ENCODE results near the gene MAN1B1.
A peak's percentile ranks its signal among the peaks of the same experiment; 100 is the strongest.

The MAN1B1 gene

GRCh38 chr9:137082222-137082924, 4.4 kb upstream of the MAN1B1 start:
- no peak for TF ChIP-seq CTCF (IDR thresholded peaks at IDR 0.05; ENCODE audit: unreplicated experiment in 3 of 3)
- peaks cover 5% of the 10 kb centered on the region for H3K4me1 Mint-ChIP-seq

DNA sequence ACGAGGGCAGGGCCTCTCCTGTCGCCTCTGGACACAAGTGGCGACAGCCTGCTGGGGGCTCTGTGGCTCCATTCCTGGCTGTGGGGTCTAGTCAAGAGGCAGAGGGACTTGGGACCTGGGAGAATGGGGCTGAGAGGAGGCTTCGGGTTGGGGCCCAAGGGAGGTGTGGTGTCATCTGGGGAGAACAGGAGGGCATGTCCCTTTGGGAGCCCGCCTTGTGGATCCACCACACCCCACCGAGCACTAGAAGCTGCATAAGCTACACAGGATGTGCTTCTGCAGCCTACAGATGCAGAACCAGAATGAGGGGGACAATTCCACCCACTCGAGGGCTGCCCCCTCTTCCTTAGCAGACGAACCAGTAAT, 3.9 kb upstream of the MAN1B1 start:
- peaks cover 10% of the 10 kb centered on the region for H3K4me1 Mint-ChIP-seq
- no peaks in the 10 kb centered on the region for H3K36me3 Mint-ChIP-seq (ENCODE audit: low read depth)
- peak overlapping the region in 1 of 3 experiments; percentile 21 for H3K4me3 Mint-ChIP-seq
- no peaks in the 10 kb centered on the region for H3K9me3 Mint-ChIP-seq
- H3K27me3 Mint-ChIP-seq (ENCODE audit: low read depth): peaks cover 57% of the 10 kb centered on the region
- TF ChIP-seq CTCF (IDR thresholded peaks at IDR 0.05; ENCODE audit: unreplicated experiment in 3 of 3): no peak
- H3K27ac Mint-ChIP-seq: no peak overlapping the region

More at GRCh38 chr9:137082222-137082924, 4.4 kb upstream of the MAN1B1 start:
- Mint-ChIP-seq H3K4me3 (peak overlapping the region in 1 of 3 experiments; percentile 38), H3K36me3 (ENCODE audit: low read depth) (no peaks in the 10 kb centered on the region), H3K27me3 (ENCODE audit: low read depth) (peaks cover 59% of the 10 kb centered on the region), H3K27ac (no peak overlapping the region), H3K9me3 (no peaks in the 10 kb centered on the region)

GRCh38 chr9:137083394-137084004, 3.3 kb upstream of the MAN1B1 start:
- Mint-ChIP-seq H3K4me3 (peak overlapping the region in 2 of 3 experiments; percentile 15 to 62), H3K36me3 (ENCODE audit: low read depth) (no peaks in the 10 kb centered on the region), H3K4me1 (peaks cover 16% of the 10 kb centered on the region), H3K27ac (peak overlapping the region in 1 of 3 experiments; percentile 56), H3K27me3 (ENCODE audit: low read depth) (peaks cover 51% of the 10 kb centered on the region), H3K9me3 (no peaks in the 10 kb centered on the region)
- TF ChIP-seq CTCF (IDR thresholded peaks at IDR 0.05; ENCODE audit: unreplicated experiment in 3 of 3): no peak

DNA sequence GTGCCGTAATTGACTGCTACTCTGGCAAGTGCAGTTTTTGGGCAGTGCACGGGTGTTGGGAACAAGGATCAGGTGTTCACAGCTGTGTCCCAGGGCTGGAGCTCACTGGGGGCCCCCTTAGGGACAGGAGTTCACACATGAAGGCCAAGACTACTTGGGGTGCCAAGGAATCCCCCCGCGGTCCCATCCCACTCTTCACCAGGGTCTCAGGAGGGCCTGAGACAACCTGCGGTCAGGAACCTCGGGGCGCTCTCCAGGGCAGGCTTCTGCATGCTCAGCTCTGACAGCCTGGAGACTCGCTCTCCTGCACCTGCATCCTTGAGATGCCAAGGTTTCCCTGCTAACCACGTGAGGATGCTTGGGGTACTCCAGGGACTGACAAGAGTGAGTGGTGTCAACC, 2.3 kb upstream of the MAN1B1 start:
- no peaks in the 10 kb centered on the region for H3K9me3 Mint-ChIP-seq
- no peak overlapping the region for H3K4me3 Mint-ChIP-seq
- peaks cover 41% of the 10 kb centered on the region for H3K27me3 Mint-ChIP-seq (ENCODE audit: low read depth)
- H3K36me3 Mint-ChIP-seq (ENCODE audit: low read depth): peaks cover 5% of the 10 kb centered on the region
- H3K27ac Mint-ChIP-seq: no peak overlapping the region
- peaks cover 26% of the 10 kb centered on the region for H3K4me1 Mint-ChIP-seq
- TF ChIP-seq CTCF (IDR thresholded peaks at IDR 0.05; ENCODE audit: unreplicated experiment in 3 of 3): no peak

- Mint-ChIP-seq H3K36me3 (ENCODE audit: low read depth) (peaks cover 10% of the 10 kb centered on the region), H3K27ac (peak overlapping the region; percentile 74 to 93 (median 87)), H3K4me3 (peak overlapping the region; percentile 89 to 93 (median 92)), H3K4me1 (peaks cover 26% of the 10 kb centered on the region), H3K27me3 (ENCODE audit: low read depth) (peaks cover 26% of the 10 kb centered on the region), H3K9me3 (no peaks in the 10 kb centered on the region)
- TF ChIP-seq CTCF (IDR thresholded peaks at IDR 0.05; ENCODE audit: unreplicated experiment in 3 of 3): no peak
These were observed 760 bp upstream of the MAN1B1 start for GRCh38 chr9:137085920-137086530.

Data from nephron (organoid).